Left ventricle myocardium inferior (tissue), 1 donor: ENCODE measurements around the gene R3HDM4. TPM values are rescaled to one million over a fixed set of nuclear protein-coding genes. Genes with fewer than 3 reads are reported as not detected.

Source experiments
- DNase-seq: peaks from one replicate; pipeline ENCODE4 v3.0.0-alpha.2; 2020
- H3K27ac ChIP-seq: fragments of 200-600 bp; replicated peaks from 2 replicates; pipeline ENCODE4 v1.8.0; 2021
- H3K27me3 ChIP-seq: fragments of 200-600 bp; 2 replicates; pipeline ENCODE4 v1.8.0; 2021; ENCODE audit warnings: low read depth
- H3K36me3 ChIP-seq: fragments of 200-600 bp; 2 replicates; pipeline ENCODE4 v1.8.0; 2021
- H3K4me1 ChIP-seq: fragments of 200-600 bp; 2 replicates; pipeline ENCODE4 v1.8.0; 2021
- H3K4me3 ChIP-seq: fragments of 200-600 bp; 2 replicates; pipeline ENCODE4 v1.8.0; 2021; ENCODE audit warnings: mild to moderate bottlenecking, moderate library complexity
- H3K9me3 ChIP-seq: fragments of 200-600 bp; replicated peaks from 2 replicates; pipeline ENCODE4 v1.8.0; 2021
- intact Hi-C: fragments of 100-400 bp; cut with micrococcal nuclease; formaldehyde crosslinking; loops from one replicate; pipeline ENCODE4 v1.11.0; 2022
- total RNA-seq: library from RNA; stranded (reverse); fragmentation: NEBNext Ultra II Directional; extraction: Animal tissue kit (Norgen Biotek cat#: 25700); gene quantifications from one replicate; pipeline ENCODE4 v1.2.1, GENCODE V29; 2021
- TF ChIP-seq, protein P1 (sequence below): fragments of 200-600 bp; IDR thresholded peaks from 2 replicates; pipeline ENCODE4 v1.8.0; 2021; ENCODE audit warnings: antibody characterized with exemption, mild to moderate bottlenecking, borderline replicate concordance
- donor health status: DM: no; HTN: yes; CAD: no; lungs with severe emphysema.

Gene R3HDM4
- total RNA-seq, 1 donor from 2014 or later: 21.6 TPM

DNA sequence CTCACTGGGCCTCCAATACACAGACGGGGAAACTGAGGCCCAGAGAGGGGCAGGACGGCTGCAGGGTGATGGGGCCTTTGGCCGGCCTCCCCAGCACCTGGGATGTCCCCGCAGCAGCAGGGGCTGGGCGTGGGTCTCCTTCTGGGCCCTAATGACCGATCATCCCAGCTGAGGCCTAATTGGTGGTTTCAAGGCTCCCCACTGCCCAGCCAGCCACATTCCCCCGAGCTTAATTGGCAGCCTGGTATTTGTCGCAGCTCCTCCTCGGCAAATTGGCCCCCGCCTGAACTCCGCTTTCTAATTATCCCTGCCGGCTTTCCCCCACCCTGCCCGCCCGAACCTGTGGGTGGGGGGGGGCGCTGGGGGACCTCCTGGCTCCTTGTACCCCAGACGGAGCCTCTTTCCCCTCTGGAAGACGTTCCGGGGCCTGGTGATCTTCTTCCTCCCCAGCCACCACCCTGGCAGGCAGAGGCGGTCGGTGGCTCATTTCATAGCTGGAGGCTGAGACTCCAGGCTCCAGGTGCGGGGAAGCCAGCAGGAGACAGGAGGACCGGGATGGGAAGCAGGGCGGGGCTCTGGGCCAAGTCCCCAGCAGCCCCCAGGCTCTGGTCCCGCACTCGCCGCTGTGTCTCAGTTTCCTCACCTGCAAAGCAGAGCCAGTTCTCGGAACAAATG is 43.9 kb upstream of the R3HDM4 start:
- no peaks in the 10 kb centered on the region for H3K9me3 ChIP-seq
- TF ChIP-seq, protein P1, sequence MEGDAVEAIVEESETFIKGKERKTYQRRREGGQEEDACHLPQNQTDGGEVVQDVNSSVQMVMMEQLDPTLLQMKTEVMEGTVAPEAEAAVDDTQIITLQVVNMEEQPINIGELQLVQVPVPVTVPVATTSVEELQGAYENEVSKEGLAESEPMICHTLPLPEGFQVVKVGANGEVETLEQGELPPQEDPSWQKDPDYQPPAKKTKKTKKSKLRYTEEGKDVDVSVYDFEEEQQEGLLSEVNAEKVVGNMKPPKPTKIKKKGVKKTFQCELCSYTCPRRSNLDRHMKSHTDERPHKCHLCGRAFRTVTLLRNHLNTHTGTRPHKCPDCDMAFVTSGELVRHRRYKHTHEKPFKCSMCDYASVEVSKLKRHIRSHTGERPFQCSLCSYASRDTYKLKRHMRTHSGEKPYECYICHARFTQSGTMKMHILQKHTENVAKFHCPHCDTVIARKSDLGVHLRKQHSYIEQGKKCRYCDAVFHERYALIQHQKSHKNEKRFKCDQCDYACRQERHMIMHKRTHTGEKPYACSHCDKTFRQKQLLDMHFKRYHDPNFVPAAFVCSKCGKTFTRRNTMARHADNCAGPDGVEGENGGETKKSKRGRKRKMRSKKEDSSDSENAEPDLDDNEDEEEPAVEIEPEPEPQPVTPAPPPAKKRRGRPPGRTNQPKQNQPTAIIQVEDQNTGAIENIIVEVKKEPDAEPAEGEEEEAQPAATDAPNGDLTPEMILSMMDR: no peak

DNA sequence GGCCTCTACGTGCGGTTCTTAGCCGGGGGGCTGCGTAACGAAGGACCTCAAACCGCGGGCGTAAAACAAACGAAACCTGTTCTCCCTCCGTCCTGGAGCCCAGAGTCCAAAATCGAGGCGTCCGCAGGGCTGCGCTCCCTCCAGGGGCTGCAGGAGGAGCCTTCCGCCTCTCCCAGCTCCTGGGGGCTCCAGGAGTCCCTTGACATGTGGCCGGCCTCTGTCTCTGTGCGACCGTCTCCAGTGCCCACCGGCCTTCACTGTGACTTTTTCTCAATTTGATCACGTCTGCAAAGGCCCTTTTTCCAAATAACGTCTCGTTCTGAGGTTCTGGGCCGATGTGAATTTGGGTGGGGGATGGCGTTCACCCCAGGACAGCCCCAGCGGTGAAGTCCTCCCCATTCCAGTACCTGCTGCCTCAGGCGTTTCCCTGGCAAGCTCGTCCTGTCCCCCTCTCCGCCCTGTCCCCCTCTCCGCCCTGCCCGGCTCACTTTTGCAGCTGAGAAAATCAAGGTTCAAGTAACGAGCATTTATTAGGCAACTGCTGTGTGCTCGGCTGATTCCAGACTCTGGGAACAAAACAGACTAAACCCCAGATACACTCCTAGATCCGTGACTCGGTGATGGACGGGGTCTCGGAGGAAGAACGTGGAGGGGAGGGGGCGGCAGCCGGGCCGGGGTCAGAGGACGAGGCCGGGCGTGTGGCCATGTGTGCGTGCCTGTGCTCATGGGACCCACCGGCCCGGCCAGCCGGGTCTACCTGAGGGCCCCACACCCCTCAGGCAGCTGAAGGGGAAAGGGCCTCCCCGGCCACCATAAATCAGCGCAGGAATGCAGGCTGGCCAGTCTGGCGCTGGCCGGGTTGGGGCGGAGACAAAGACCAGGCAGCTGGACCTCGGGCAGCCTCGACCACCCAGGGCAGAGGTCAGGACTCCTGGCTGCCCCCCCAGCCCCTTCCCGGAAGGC is 43.1 kb upstream of the R3HDM4 start:
- Histone ChIP-seq H3K9me3 (no peaks in the 10 kb centered on the region), H3K4me3 (no peak overlapping the region), H3K27ac (no peak overlapping the region), H3K36me3 (no peaks in the 10 kb centered on the region), H3K27me3 (no peaks in the 10 kb centered on the region), H3K4me1 (peaks cover 12% of the 10 kb centered on the region)
- intact Hi-C loops: no loop called here
- DNase-seq: no peak
- TF ChIP-seq, protein P1: no peak

More for the DNA sequence above, 43.9 kb upstream of the R3HDM4 start:
- Histone ChIP-seq H3K4me1 (peaks cover 12% of the 10 kb centered on the region), H3K36me3 (no peaks in the 10 kb centered on the region), H3K4me3 (no peak overlapping the region), H3K27me3 (no peaks in the 10 kb centered on the region), H3K27ac (no peak overlapping the region)
- intact Hi-C loops: no loop called here
- no peak for DNase-seq

DNA sequence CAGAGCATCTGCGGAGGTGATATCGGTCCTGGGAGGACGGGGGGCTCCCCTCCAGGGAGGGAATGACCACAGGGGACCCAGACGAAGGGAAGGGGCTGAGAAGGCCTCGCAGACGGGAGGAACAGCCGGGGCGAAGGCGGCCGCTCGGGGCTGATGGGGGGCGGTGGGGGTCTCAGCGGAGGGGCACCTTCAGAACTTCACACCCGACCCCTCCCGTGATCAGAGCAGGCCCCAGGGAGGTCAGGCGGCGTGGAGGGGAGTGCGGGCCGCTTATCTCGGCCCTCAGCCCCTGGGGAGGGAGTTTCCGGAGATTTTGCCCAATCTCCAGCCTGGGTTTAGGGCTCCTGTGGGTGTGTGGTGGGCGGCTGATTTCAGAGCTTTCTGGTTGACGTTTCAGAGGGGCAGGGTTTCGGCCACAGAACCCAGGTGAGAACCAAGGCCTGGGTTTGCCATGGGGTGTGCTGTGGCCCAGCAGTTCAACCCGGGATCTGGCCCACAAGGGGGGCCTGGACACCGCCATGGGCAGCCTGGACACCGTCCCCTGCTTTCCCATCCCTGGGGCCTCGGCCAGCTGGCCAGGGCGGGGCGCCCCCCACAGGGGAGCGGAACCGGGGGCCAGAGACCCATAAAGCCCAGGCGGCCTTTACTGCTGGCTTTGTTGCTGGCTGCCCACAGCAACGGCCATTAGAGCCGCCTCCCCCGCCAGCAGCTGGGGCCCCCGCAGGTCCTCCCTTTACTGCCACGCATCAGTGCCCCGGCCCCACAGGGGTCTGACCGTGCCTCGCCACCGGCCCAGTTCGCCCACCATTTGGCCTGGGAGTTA is 41.9 kb upstream of the R3HDM4 start:
- no peaks in the 10 kb centered on the region for H3K27me3 ChIP-seq

DNA sequence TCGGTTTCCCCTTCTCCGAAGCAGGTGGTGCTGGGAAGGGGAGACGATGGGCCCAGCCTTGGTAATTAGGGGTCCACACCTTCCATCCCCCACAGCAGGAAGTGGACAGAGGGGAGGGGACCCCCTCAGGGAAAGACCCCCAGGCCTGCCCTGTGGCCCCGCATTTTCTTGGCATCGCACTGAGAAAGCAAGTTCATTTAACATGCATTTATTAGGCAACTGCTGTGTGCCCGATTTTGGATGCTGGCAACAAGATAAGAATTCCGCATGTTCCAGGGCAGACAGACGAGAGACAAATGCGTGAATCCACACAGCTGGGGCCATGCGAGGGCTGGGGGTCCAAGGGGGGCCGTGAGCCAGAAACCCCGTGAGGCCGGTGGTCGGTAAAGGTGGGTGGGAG is 41.3 kb upstream of the R3HDM4 start:
- DNase-seq: no peak
- H3K27me3 ChIP-seq: no peaks in the 10 kb centered on the region
- H3K9me3 ChIP-seq: no peaks in the 10 kb centered on the region
- H3K27ac ChIP-seq: no peak overlapping the region
- H3K4me3 ChIP-seq: no peak overlapping the region
- peaks cover 12% of the 10 kb centered on the region for H3K4me1 ChIP-seq
- TF ChIP-seq, protein P1: no peak
- intact Hi-C loops: no loop called here
- no peaks in the 10 kb centered on the region for H3K36me3 ChIP-seq

More for the DNA sequence above, 41.9 kb upstream of the R3HDM4 start:
- Histone ChIP-seq H3K9me3 (no peaks in the 10 kb centered on the region), H3K4me1 (peaks cover 12% of the 10 kb centered on the region), H3K36me3 (no peaks in the 10 kb centered on the region), H3K27ac (no peak overlapping the region), H3K4me3 (no peak overlapping the region)
- TF ChIP-seq, protein P1: no peak
- DNase-seq: no peak
- intact Hi-C loops: no loop called here
